ENCODE results near the gene CALHM6.

GRCh38 chr6:116465246-116465645 is 4.1 kb downstream of the CALHM6 start:
- no peak for TF ChIP-seq CTCF (IDR thresholded peaks at IDR 0.05)
- no peak for TF ChIP-seq POLR2A (IDR thresholded peaks at IDR 0.05)

All from heart left ventricle (tissue), 13 donors.